H1 (cell line): ENCODE measurements around the gene STARD3. TPM values are rescaled to one million over a fixed set of nuclear protein-coding genes. Genes with fewer than 3 reads are reported as not detected.

Source experiments
- CTCF ChIA-PET: fragments of 300-600 bp; sonication (Branson Sonifier 250); formaldehyde crosslinking; loops from one replicate; lab custom pipeline; 2021; ENCODE audit not compliant: partially characterized antibody; lab: Charles Lee
- POLR2A ChIA-PET: fragments of 300-600 bp; sonication (Branson Sonifier 250); formaldehyde crosslinking; loops from one replicate; lab custom pipeline; 2021; ENCODE audit warnings: inconsistent platforms; ENCODE audit not compliant: partially characterized antibody; lab: Charles Lee
- DNase-seq, 2 experiments: peaks; one replicate each; pipeline versions ENCODE4 v3.0.0 to v3.0.0-alpha.2; 2010 to 2022; ENCODE audit warnings: low spot score in 2 of 2, low read depth in 1 of 2, mixed read lengths in 1 of 2
- FAIRE-seq: peaks from 2 replicates; lab custom pipeline; 2011; peaks lifted over from hg19 to GRCh38; lab: Jason Lieb, UNC
- H2AFZ ChIP-seq: 2 replicates; pipeline ENCODE4 v1.8.1; 2012; ENCODE audit warnings: low read length, inconsistent platforms
- H2AK5ac ChIP-seq: 2 replicates; pipeline ENCODE4 v1.6.1; 2013; ENCODE audit warnings: low read depth, low read length
- H2BK120ac ChIP-seq: replicated peaks from 2 replicates; pipeline ENCODE3; 2013; ENCODE audit warnings: low read depth, low read length, inconsistent platforms
- H2BK12ac ChIP-seq: 2 replicates; pipeline ENCODE4 v1.6.1; 2013; ENCODE audit warnings: low read depth, low read length
- H2BK15ac ChIP-seq: 2 replicates; pipeline ENCODE4 v1.6.1; 2013; ENCODE audit warnings: low read length
- H2BK20ac ChIP-seq: 2 replicates; pipeline ENCODE4 v1.6.1; 2013; ENCODE audit warnings: low read length
- H2BK5ac ChIP-seq: 2 replicates; pipeline ENCODE4 v1.6.1; 2013; ENCODE audit warnings: low read depth, low read length
- H3K14ac ChIP-seq: 2 replicates; pipeline ENCODE4 v1.6.1; 2013; ENCODE audit warnings: inconsistent platforms; ENCODE audit not compliant: insufficient read length
- H3K18ac ChIP-seq: 2 replicates; pipeline ENCODE4 v1.6.1; 2013; ENCODE audit warnings: low read length; ENCODE audit errors: extremely low read depth
- H3K23ac ChIP-seq: 2 replicates; pipeline ENCODE4 v1.6.1; 2013; ENCODE audit warnings: inconsistent platforms; ENCODE audit not compliant: insufficient read length
- H3K23me2 ChIP-seq: 2 replicates; pipeline ENCODE4 v1.6.1; 2013; ENCODE audit warnings: low read depth, low read length
- H3K27ac ChIP-seq: 2 replicates; pipeline ENCODE4 v1.6.1; 2011; ENCODE audit warnings: low read depth, low read length, inconsistent platforms
- H3K27me3 ChIP-seq, 4 experiments: replicated peaks in 1 of 4; 1 replicate in 1 of 4; 2 replicates in 3 of 4; pipeline versions ENCODE4 v1.6.1 to v1.8.1; 2011 to 2013; ENCODE audit warnings: low read length in 3 of 4, mild to moderate bottlenecking in 3 of 4, inconsistent platforms in 2 of 4, mixed read lengths in 2 of 4, moderate library complexity in 1 of 4; ENCODE audit not compliant: control insufficient read depth in 3 of 4, insufficient read depth in 3 of 4; ENCODE audit errors: extremely low read depth in 1 of 4
- H3K36me3 ChIP-seq, 4 experiments: 2 replicates each; pipeline versions ENCODE4 v1.6.1 to v1.8.1; 2011 to 2013; ENCODE audit warnings: mild to moderate bottlenecking in 4 of 4, low read length in 3 of 4, moderate library complexity in 2 of 4, control low read depth in 1 of 4, inconsistent platforms in 1 of 4; ENCODE audit not compliant: insufficient read depth in 4 of 4, control insufficient read depth in 2 of 4
- H3K4ac ChIP-seq: replicated peaks from 2 replicates; pipeline ENCODE3; 2013; ENCODE audit warnings: low read length, low read depth, mixed read lengths, inconsistent platforms; ENCODE audit not compliant: insufficient read length
- H3K4me1 ChIP-seq, 4 experiments: replicated peaks in 1 of 4; 1 replicate in 1 of 4; 2 replicates in 3 of 4; pipeline versions ENCODE4 v1.6.1 to v1.8.1; 2011 to 2013; ENCODE audit warnings: low read length in 3 of 4, inconsistent platforms in 2 of 4, mixed read lengths in 1 of 4; ENCODE audit not compliant: insufficient read depth in 4 of 4, control insufficient read depth in 3 of 4
- H3K4me2 ChIP-seq, 2 experiments: 2 replicates each; pipeline versions ENCODE4 v1.6.1 to v1.8.1; 2011 to 2013; ENCODE audit warnings: low read depth in 2 of 2, low read length in 2 of 2, control low read depth in 1 of 2, inconsistent platforms in 1 of 2, mild to moderate bottlenecking in 1 of 2; ENCODE audit not compliant: insufficient read depth in 1 of 2
- H3K4me3 ChIP-seq, 4 experiments: fragments of 200-600, 300-600 bp in 1 of 4; sonication (generic), shearing (Covaris generic), sonication (Bioruptor Twin) in 1 of 4; 2 replicates each; pipeline versions ENCODE4 v1.5.1 to v1.8.1; 2011 to 2016; ENCODE audit warnings: low read length in 4 of 4, low read depth in 3 of 4, control low read depth in 2 of 4, inconsistent platforms in 2 of 4, mild to moderate bottlenecking in 2 of 4, mixed read lengths in 1 of 4, moderate library complexity in 1 of 4; ENCODE audit not compliant: insufficient read depth in 2 of 4; ENCODE audit errors: extremely low read depth in 1 of 4
- H3K56ac ChIP-seq: replicated peaks from 2 replicates; pipeline ENCODE3; 2013; ENCODE audit warnings: low read depth, mild to moderate bottlenecking, mixed read lengths, low read length, inconsistent platforms; ENCODE audit not compliant: insufficient read length
- H3K79me1 ChIP-seq: 2 replicates; pipeline ENCODE4 v1.6.1; 2013; ENCODE audit warnings: low read depth, low read length, control low read depth
- H3K79me2 ChIP-seq, 2 experiments: 2 replicates each; pipeline versions ENCODE4 v1.6.1 to v1.8.1; 2012 to 2013; ENCODE audit warnings: low read length in 2 of 2, mild to moderate bottlenecking in 2 of 2, inconsistent platforms in 1 of 2; ENCODE audit not compliant: insufficient read depth in 2 of 2, control insufficient read depth in 1 of 2
- H3K9ac ChIP-seq, 4 experiments: replicated peaks in 1 of 4; 1 replicate in 1 of 4; 2 replicates in 3 of 4; pipeline versions ENCODE4 v1.6.1 to v1.8.1; 2011 to 2013; ENCODE audit warnings: low read depth in 3 of 4, low read length in 3 of 4, control low read depth in 2 of 4, mild to moderate bottlenecking in 2 of 4, moderate library complexity in 2 of 4, inconsistent platforms in 1 of 4; ENCODE audit errors: extremely low read depth in 1 of 4
- H3K9me3 ChIP-seq, 2 experiments: 2 replicates each; pipeline versions ENCODE4 v1.6.1 to v1.8.1; 2012 to 2013; ENCODE audit warnings: mild to moderate bottlenecking in 2 of 2, moderate library complexity in 2 of 2, control low read depth in 1 of 2, inconsistent platforms in 1 of 2, low read depth in 1 of 2, low read length in 1 of 2, mixed read lengths in 1 of 2; ENCODE audit not compliant: insufficient read depth in 2 of 2
- H4K20me1 ChIP-seq, 2 experiments: replicated peaks in 1 of 2; 2 replicates each; pipeline versions ENCODE3 to v1.8.1; 2011 to 2013; ENCODE audit warnings: inconsistent platforms in 2 of 2, low read length in 2 of 2, mild to moderate bottlenecking in 1 of 2; ENCODE audit not compliant: insufficient read depth in 2 of 2, control insufficient read depth in 1 of 2
- H4K5ac ChIP-seq: 2 replicates; pipeline ENCODE4 v1.6.1; 2013; ENCODE audit warnings: low read length, low read depth, mixed read lengths, inconsistent platforms; ENCODE audit not compliant: insufficient read length
- H4K8ac ChIP-seq: 2 replicates; pipeline ENCODE4 v1.8.0; 2013; ENCODE audit warnings: mild to moderate bottlenecking, moderate library complexity, low read length, inconsistent platforms; ENCODE audit not compliant: insufficient read depth; ENCODE audit errors: extremely low read depth
- H4K91ac ChIP-seq: replicated peaks from 2 replicates; pipeline ENCODE3; 2013; ENCODE audit warnings: low read length, mixed read lengths, inconsistent platforms; ENCODE audit not compliant: insufficient read length
- CTCF ChIP-seq, 3 experiments: IDR thresholded peaks; 1 replicate in 2 of 3; 2 replicates in 1 of 3; pipeline versions ENCODE4 v1.5.1 to v1.6.1; 2011; ENCODE audit warnings: low read length in 3 of 3, mild to moderate bottlenecking in 3 of 3, inconsistent platforms in 2 of 3, low read depth in 1 of 3, moderate library complexity in 1 of 3; ENCODE audit not compliant: insufficient read depth in 1 of 3; ENCODE audit errors: control extremely low read depth in 1 of 3
- EP300 ChIP-seq, 2 experiments: IDR thresholded peaks; 1 replicate in 1 of 2; 2 replicates in 1 of 2; pipeline ENCODE4 v1.6.1; 2011 to 2012; ENCODE audit warnings: low read depth in 2 of 2, low read length in 2 of 2, mild to moderate bottlenecking in 2 of 2, borderline replicate concordance in 1 of 2, inconsistent platforms in 1 of 2, moderate library complexity in 1 of 2
- HDAC2 ChIP-seq, 2 experiments: fragments of 300-600 bp in 1 of 2; sonication (generic) in 1 of 2; IDR thresholded peaks; 2 replicates each; pipeline ENCODE4 v1.6.1; 2011 to 2012; ENCODE audit warnings: low read depth in 2 of 2, low read length in 2 of 2, mild to moderate bottlenecking in 2 of 2, moderate library complexity in 2 of 2, borderline replicate concordance in 1 of 2, inconsistent platforms in 1 of 2
- POU5F1 ChIP-seq: IDR thresholded peaks from 2 replicates; pipeline ENCODE4 v1.6.1; 2011; ENCODE audit warnings: low read depth, mild to moderate bottlenecking, low read length, moderate library complexity
- RAD21 ChIP-seq, 2 experiments: IDR thresholded peaks in 1 of 2; conservative IDR thresholded peaks in 1 of 2; 2 replicates each; pipeline ENCODE4 v1.6.1; 2011; ENCODE audit warnings: low read depth in 2 of 2, low read length in 2 of 2, improper control_type of control experiment in 1 of 2, inconsistent platforms in 1 of 2, mild to moderate bottlenecking in 1 of 2, moderate library complexity in 1 of 2
- SP4 ChIP-seq: IDR thresholded peaks from 2 replicates; pipeline ENCODE4 v1.6.1; 2012; ENCODE audit warnings: low read length, inconsistent platforms
- SRF ChIP-seq: IDR thresholded peaks from 2 replicates; pipeline ENCODE4 v1.6.1; 2011; ENCODE audit warnings: mild to moderate bottlenecking, low read depth, low read length, moderate library complexity
- TEAD4 ChIP-seq: IDR thresholded peaks from 2 replicates; pipeline ENCODE4 v1.6.1; 2012; ENCODE audit warnings: low read depth, low read length, inconsistent platforms, mixed read lengths
- WGBS, 2 experiments: shearing (Covaris generic) in 1 of 2; methylation state at CpG; one replicate each; pipeline versions ENCODE4 v1.1.6 to v1.1.7; 2013 to 2015; ENCODE audit warnings: low lambda C conversion rate in 2 of 2, mixed read lengths in 2 of 2, inconsistent platforms in 1 of 2, low coverage in 1 of 2, missing lambda C conversion rate in 1 of 2; ENCODE audit not compliant: insufficient replicate concordance in 2 of 2, insufficient coverage in 1 of 2, insufficient read length in 1 of 2; ENCODE audit errors: extremely low coverage in 1 of 2, missing lambda C conversion rate in 1 of 2; 5-methylcytosine and 5-hydroxymethylcytosine counted together
- polyA plus RNA-seq, 7 experiments: library from polyadenylated mRNA; depleted of rRNA in 3 of 7; stranded (reverse) in 5 of 7; unstranded in 2 of 7; fragments of >200 nt in 5 of 7; fragments of 200-250 nt in 2 of 7; gene quantifications; 1 replicate in 5 of 7; 2 replicates in 1 of 7; 4 replicates in 1 of 7; pipeline versions ENCODE4 v1.2.1 to v1.2.3, GENCODE V29; 2011 to 2013; ENCODE audit warnings: missing spikeins in 2 of 7, mixed read lengths in 2 of 7
- total RNA-seq: library from RNA; stranded (reverse); fragmentation: NEBNext Ultra II Directional; extraction: Animal tissue kit (Norgen Biotek cat#: 25700); gene quantifications from 2 replicates; pipeline ENCODE4 v1.2.1, GENCODE V29; 2021

Gene STARD3
- total and polyA plus RNA-seq, 2 of the 8 experiments (the other 6 are each of a cell fraction or from before 2014, with no cell fraction given), result 47.6 to 80.3 TPM

GRCh38 chr17:39623356-39623950 is 13.5 kb upstream of the STARD3 start:
- no peak overlapping the region for H3K4me3 ChIP-seq
- no peaks in the 10 kb centered on the region for H3K36me3 ChIP-seq
- no peak overlapping the region for H3K27ac ChIP-seq
- H3K23me2 ChIP-seq, result peaks cover 15% of the 10 kb centered on the region
- WGBS, 2 experiments, result 22% methylated on average over 16 of the region's 16 CpGs; no CpG with 5 or more reads in 1 of the 2 experiments
- no peak overlapping the region for H2BK120ac ChIP-seq
- DNase-seq (peak in 1 of 2 experiments; percentile 99), FAIRE-seq (peak; percentile 32)
- peaks cover 4 to 25% (median 20%) of the 10 kb centered on the region in 4 experiments for H3K4me1 ChIP-seq
- no peak overlapping the region for H2BK5ac ChIP-seq
- ChIA-PET POLR2A (interaction anchor here (0.6 to 2.6 kb wide), 7 partner anchors 10 to 76 kb away, joined by 3 to 9 read pairs (median 4); partner anchors contain the start of gene PGAP3), CTCF (interaction anchor here (0.6 to 49.2 kb wide), 30 partner anchors 0 to 742 kb away, joined by 3 to 1885 read pairs (median 4); partner anchors contain the start of genes ERBB2, NEUROD2, PGAP3 and PNMT)
- no peak overlapping the region for H3K56ac ChIP-seq
- no peak overlapping the region for H4K8ac ChIP-seq
- H4K5ac ChIP-seq, result no peak overlapping the region
- H3K23ac ChIP-seq, result no peak overlapping the region
- peak overlapping the region; percentile 31 for H4K91ac ChIP-seq
- H3K4ac ChIP-seq, result no peak overlapping the region
- H3K27me3 ChIP-seq, result peaks cover 13 to 57% (median 50%) of the 10 kb centered on the region in 4 experiments
- H3K9me3 ChIP-seq, result no peaks in the 10 kb centered on the region
- no peaks in the 10 kb centered on the region for H3K79me1 ChIP-seq
- peak overlapping the region; percentile 72 for H2BK20ac ChIP-seq
- 0 out of 2 replicates have a peak overlapping the region, but pooled peaks have one; percentile 27 for H2BK12ac ChIP-seq
- peaks cover 0 to 1% of the 10 kb centered on the region in 2 experiments for H4K20me1 ChIP-seq
- no peak overlapping the region for H2AFZ ChIP-seq
- no peak overlapping the region for H3K14ac ChIP-seq
- H3K18ac ChIP-seq, result peak overlapping the region; percentile 32; the same call in 1 of the 2 replicates
- H2BK15ac ChIP-seq, result peak overlapping the region; percentile 46; the same call in 1 of the 2 replicates
- no peaks in the 10 kb centered on the region for H3K79me2 ChIP-seq
- H2AK5ac ChIP-seq, result no peak overlapping the region
- H3K4me2 ChIP-seq, result peak overlapping the region in 1 of 2 experiments; percentile 5; a peak in 1 of 4 replicates
- no peak overlapping the region for H3K9ac ChIP-seq
- TF ChIP-seq RAD21 (IDR thresholded peaks at IDR 0.05 in 1 of 2, conservative IDR thresholded peaks at IDR 0.05 in 1 of 2; ENCODE audit: low read depth in 2 of 2, low read length in 2 of 2), result peak; percentile 88 to 92
- TF ChIP-seq CTCF (IDR thresholded peaks at IDR 0.05; ENCODE audit: control extremely low read depth in 1 of 3, insufficient read depth in 1 of 3, low read depth in 1 of 3, low read length in 3 of 3), result peak; percentile 89 to 95 (median 91)
- TF ChIP-seq HDAC2 (IDR thresholded peaks at IDR 0.05; ENCODE audit: borderline replicate concordance in 1 of 2, low read depth in 2 of 2, low read length in 2 of 2), result no peak
- no peak for TF ChIP-seq TEAD4
- TF ChIP-seq SRF, result no peak
- TF ChIP-seq SP4, result no peak
- no peak for TF ChIP-seq EP300 (IDR thresholded peaks at IDR 0.05; ENCODE audit: borderline replicate concordance in 1 of 2, low read depth in 2 of 2, low read length in 2 of 2)
- TF ChIP-seq POU5F1, result no peak
